Endothelial cell of umbilical vein (primary cell): Measurements from ENCODE around the gene RAD51B. TPM values are rescaled to one million over a fixed set of nuclear protein-coding genes. Genes with fewer than 3 reads are reported as not detected.

Experiments used
- BruUV-seq: library from RNA; stranded (reverse); fragments of 400-500 nt; replicated peaks from 2 replicates; lab custom pipeline; 2021; lab: Mats Ljungman, UMichigan
- CTCF ChIA-PET: fragments of 300-600, 350-600 bp; sonication (Branson Sonifier 250); formaldehyde crosslinking; loops from one replicate; lab custom pipeline; 2021; ENCODE audit warnings: antibody characterized with exemption, inconsistent platforms; lab: Charles Lee
- POLR2A ChIA-PET: fragments of 300-600, 350-600 bp; sonication (Branson Sonifier 250); formaldehyde crosslinking; loops from one replicate; lab custom pipeline; 2021; ENCODE audit warnings: antibody characterized with exemption, inconsistent platforms; lab: Charles Lee
- DNase-seq: peaks from one replicate; pipeline ENCODE4 v3.0.0-alpha.2; 2011; ENCODE audit warnings: low read depth, low spot score
- FAIRE-seq: peaks from 2 replicates; lab custom pipeline; 2011; peaks lifted over from hg19 to GRCh38; lab: Jason Lieb, UNC
- H2AFZ ChIP-seq: 2 replicates; pipeline ENCODE4 v1.6.0; 2012; ENCODE audit warnings: low read depth, low read length, control low read depth, inconsistent platforms
- H3K27ac ChIP-seq: 2 replicates; pipeline ENCODE4 v1.5.1; 2011; ENCODE audit warnings: low read depth, mild to moderate bottlenecking, control low read depth, low read length, moderate library complexity; ENCODE audit not compliant: insufficient read depth
- H3K27me3 ChIP-seq, 2 experiments: 2 replicates each; pipeline versions ENCODE4 v1.6.0 to v1.6.1; 2011; ENCODE audit warnings: low read length in 2 of 2, mixed read lengths in 1 of 2; ENCODE audit not compliant: control insufficient read depth in 2 of 2, insufficient read depth in 2 of 2
- H3K36me3 ChIP-seq, 2 experiments: 2 replicates in 1 of 2; 3 replicates in 1 of 2; pipeline ENCODE4 v1.5.1; 2011; ENCODE audit warnings: low read length in 2 of 2, mild to moderate bottlenecking in 1 of 2, moderate library complexity in 1 of 2; ENCODE audit not compliant: control insufficient read depth in 2 of 2, insufficient read depth in 2 of 2; ENCODE audit errors: extremely low read depth in 1 of 2
- H3K4me1 ChIP-seq: 3 replicates; pipeline ENCODE4 v1.5.1; 2011; ENCODE audit warnings: mild to moderate bottlenecking, low read length; ENCODE audit not compliant: control insufficient read depth, insufficient read depth; ENCODE audit errors: extremely low read depth
- H3K4me2 ChIP-seq: 2 replicates; pipeline ENCODE4 v1.6.1; 2011; ENCODE audit warnings: low read length, control low read depth, mixed read lengths; ENCODE audit not compliant: insufficient read depth
- H3K4me3 ChIP-seq, 3 experiments: fragments of 200-600 bp in 1 of 3; sonication (generic), shearing (Covaris generic) in 1 of 3; replicated peaks in 1 of 3; 2 replicates each; pipeline ENCODE4 v1.5.1; 2011 to 2016; ENCODE audit warnings: control low read depth in 3 of 3, low read length in 3 of 3, mild to moderate bottlenecking in 2 of 3, inconsistent platforms in 1 of 3, low read depth in 1 of 3, moderate library complexity in 1 of 3; ENCODE audit not compliant: insufficient read depth in 1 of 3
- H3K79me2 ChIP-seq: 2 replicates; pipeline ENCODE4 v1.6.0; 2012; ENCODE audit warnings: low read length, inconsistent platforms; ENCODE audit not compliant: control insufficient read depth, insufficient read depth
- H3K9ac ChIP-seq: replicated peaks from 2 replicates; pipeline ENCODE3; 2011; ENCODE audit warnings: low read length, control low read depth; ENCODE audit not compliant: insufficient read depth; ENCODE audit errors: extremely low read depth
- H3K9me1 ChIP-seq: replicated peaks from 3 replicates; pipeline ENCODE4 v1.6.0; 2011; ENCODE audit warnings: mild to moderate bottlenecking, low read length; ENCODE audit not compliant: control insufficient read depth, insufficient read depth; ENCODE audit errors: extremely low read depth
- H3K9me3 ChIP-seq: replicated peaks from 2 replicates; pipeline ENCODE4 v1.5.1; 2012; ENCODE audit warnings: low read length, inconsistent platforms; ENCODE audit not compliant: control insufficient read depth, insufficient read depth
- H4K20me1 ChIP-seq: replicated peaks from 2 replicates; pipeline ENCODE3; 2011; ENCODE audit warnings: mild to moderate bottlenecking, low read length; ENCODE audit not compliant: control insufficient read depth, insufficient read depth; ENCODE audit errors: extremely low read depth
- CTCF ChIP-seq, 2 donors: IDR thresholded peaks; 1 replicate in 1 of 2; 2 replicates in 1 of 2; pipeline ENCODE4 v1.5.1; 2011; ENCODE audit warnings: low read length in 2 of 2, mild to moderate bottlenecking in 2 of 2, moderate library complexity in 2 of 2, control low read depth in 1 of 2, inconsistent platforms in 1 of 2, low read depth in 1 of 2; ENCODE audit not compliant: insufficient read depth in 1 of 2; ENCODE audit errors: extremely low read depth in 1 of 2
- EZH2 ChIP-seq: IDR thresholded peaks from 2 replicates; pipeline ENCODE4 v1.6.1; 2012; ENCODE audit warnings: borderline replicate concordance, low read depth, mild to moderate bottlenecking, moderate library complexity, low read length, inconsistent platforms; ENCODE audit not compliant: severe bottlenecking
- FOS ChIP-seq: IDR thresholded peaks from 2 replicates; pipeline ENCODE4 v1.6.1; 2011; ENCODE audit warnings: mild to moderate bottlenecking, low read length, moderate library complexity, borderline replicate concordance; ENCODE audit not compliant: insufficient read depth
- GATA2 ChIP-seq: IDR thresholded peaks from 2 replicates; pipeline ENCODE4 v1.7.0; 2011; ENCODE audit warnings: low read depth, mild to moderate bottlenecking, moderate library complexity, mixed read lengths, low read length; ENCODE audit not compliant: insufficient read length, insufficient read depth
- JUN ChIP-seq: IDR thresholded peaks from 2 replicates; pipeline ENCODE4 v1.6.1; 2011; ENCODE audit warnings: borderline replicate concordance, low read depth; ENCODE audit not compliant: insufficient read length, insufficient read depth
- MAX ChIP-seq: IDR thresholded peaks from 2 replicates; pipeline ENCODE4 v1.6.1; 2011; ENCODE audit not compliant: insufficient read depth, insufficient read length
- MYC ChIP-seq: IDR thresholded peaks from one replicate; pipeline ENCODE4 v1.6.1; 2011; ENCODE audit warnings: mild to moderate bottlenecking, low read depth, low read length
- POLR2A ChIP-seq: IDR thresholded peaks from 2 replicates; pipeline ENCODE4 v1.6.1; 2012; ENCODE audit warnings: low read depth, mild to moderate bottlenecking, control low read depth, low read length
- POLR2AphosphoS5 ChIP-seq: IDR thresholded peaks from 2 replicates; pipeline ENCODE4 v1.6.1; 2012; ENCODE audit warnings: low read depth, mild to moderate bottlenecking, control low read depth, low read length, moderate library complexity; ENCODE audit not compliant: insufficient read depth
- dilution Hi-C: fragments of 300-500 bp; cut with MboI; formaldehyde crosslinking; loops from one replicate; pipeline ENCODE4 v1.15.0; 2019; ENCODE audit warnings: low sequenced_read_pairs; ENCODE audit not compliant: extremely low pct_ligation_motif_present
- intact Hi-C: fragments of 100-400 bp; cut with micrococcal nuclease; formaldehyde crosslinking; loops from one replicate; pipeline ENCODE4 v1.10.0; 2022
- polyA plus RNA-seq, 4 experiments: library from polyadenylated mRNA; depleted of rRNA in 3 of 4; stranded (reverse) in 3 of 4; unstranded in 1 of 4; fragments of >200 nt; gene quantifications; 2 replicates each; pipeline versions ENCODE4 v1.2.1 to v1.2.3, GENCODE V29; 2011 to 2012; ENCODE audit warnings: missing spikeins in 1 of 4
- total RNA-seq: library from RNA; stranded (reverse); gene quantifications from 2 replicates; pipeline ENCODE4 v1.2.3, GENCODE V29; 2021

RAD51B gene
- total and polyA plus RNA-seq, 2 donors (not counting 3 experiments of a cell fraction or from before 2014, with no cell fraction given), result 3.9 to 19.0 TPM

GRCh38 chr14:68282479-68283377, 463.1 kb downstream of the RAD51B start:
- no peaks in the 10 kb centered on the region for H4K20me1 ChIP-seq
- POLR2A ChIA-PET, result no interaction called here
- CTCF ChIA-PET, result no interaction called here
- FAIRE-seq (no peak), DNase-seq (no peak)
- no peaks in the 10 kb centered on the region for H3K27me3 ChIP-seq
- H3K9me3 ChIP-seq, result no peaks in the 10 kb centered on the region
- intact Hi-C loops (no loop called here), dilution Hi-C loops (no loop called here)
- peaks cover 2% of the 10 kb centered on the region for H3K4me1 ChIP-seq
- H3K36me3 ChIP-seq, result no peaks in the 10 kb centered on the region
- H3K9me1 ChIP-seq, result no peaks in the 10 kb centered on the region
- BruUV-seq, result no TSS peak
- TF ChIP-seq FOS, result no peak
- no peak for TF ChIP-seq POLR2AphosphoS5
- TF ChIP-seq JUN, result no peak
- TF ChIP-seq POLR2A, result no peak
- TF ChIP-seq GATA2, result no peak
- TF ChIP-seq MAX, result no peak
- TF ChIP-seq CTCF (IDR thresholded peaks at IDR 0.05; ENCODE audit: extremely low read depth in 1 of 2, insufficient read depth in 1 of 2, low read depth in 1 of 2, low read length in 2 of 2), result no peak
- no peak for TF ChIP-seq EZH2
- TF ChIP-seq MYC, result no peak
- no peak overlapping the region for H3K27ac ChIP-seq
- no peak overlapping the region for H3K4me3 ChIP-seq
- no peak overlapping the region for H3K4me2 ChIP-seq
- no peaks in the 10 kb centered on the region for H3K79me2 ChIP-seq
- no peak overlapping the region for H2AFZ ChIP-seq
- H3K9ac ChIP-seq, result no peak overlapping the region
